Prostate gland (tissue), 2 donors: ENCODE measurements around the gene TBC1D14.

Source experiments
- CTCF ChIP-seq, 4 experiments: fragments of 200-600 bp in 2 of 4; fragments of 450-650 bp in 2 of 4; sonication (generic) in 2 of 4; IDR thresholded peaks; 1 replicate in 3 of 4; 2 replicates in 1 of 4; pipeline ENCODE4 v1.5.1; 2016 to 2019; ENCODE audit warnings: antibody characterized with exemption in 4 of 4, mild to moderate bottlenecking in 2 of 4, moderate library complexity in 2 of 4
- POLR2A ChIP-seq: fragments of 450-650 bp; IDR thresholded peaks from one replicate; pipeline ENCODE4 v1.6.1; 2016; ENCODE audit warnings: antibody characterized with exemption, mild to moderate bottlenecking

DNA sequence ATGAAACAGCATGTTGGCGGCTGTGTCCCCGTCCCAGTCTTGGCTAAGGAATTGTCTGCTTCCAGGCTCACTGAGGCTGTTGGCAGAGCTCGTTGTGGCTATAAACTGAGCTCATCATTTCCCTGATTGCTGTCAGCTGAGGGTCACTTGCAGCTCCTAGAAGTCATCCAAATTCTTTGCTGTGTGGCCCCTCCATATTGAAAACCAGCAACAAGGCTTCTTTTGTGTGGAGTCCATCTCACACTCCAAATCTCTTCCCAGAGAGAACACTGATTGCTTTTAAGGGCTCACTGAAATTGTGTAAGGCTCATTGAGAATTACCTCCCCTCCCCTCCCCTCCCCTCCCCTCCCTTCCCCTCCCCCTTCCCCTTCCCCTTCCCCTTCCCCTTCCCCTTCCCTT, 23.3 kb downstream of the TBC1D14 start:
- TF ChIP-seq CTCF (IDR thresholded peaks at IDR 0.05) (no peak), POLR2A (no peak)
